GM23338 (cell line): ENCODE results near the gene LDLRAD3. TPM values are rescaled to one million over a fixed set of nuclear protein-coding genes. Genes with fewer than 3 reads are reported as not detected.

Experiments used
- ATAC-seq: fragments of 200-7000 bp; cut with Tn5 transposase; 3 replicates; pipeline ENCODE4 v1.9.1; 2020
- DNase-seq: peaks from one replicate; pipeline ENCODE4 v3.0.0-alpha.2; 2015; ENCODE audit warnings: low spot score
- H2AFZ ChIP-seq: fragments of 200-600 bp; sonication (generic); 2 replicates; pipeline ENCODE4 v1.8.0; 2016; ENCODE audit warnings: antibody characterized with exemption, mild to moderate bottlenecking, moderate library complexity
- H3F3A ChIP-seq: fragments of 200-600 bp; sonication (generic); replicated peaks from 2 replicates; pipeline ENCODE4 v1.8.0; 2017; ENCODE audit warnings: antibody characterized with exemption, mixed run types, low read depth
- H3K27ac ChIP-seq: fragments of 200-600 bp; sonication (generic); 2 replicates; pipeline ENCODE4 v1.6.1; 2016; ENCODE audit warnings: low read depth
- H3K27me3 ChIP-seq: fragments of 200-600 bp; sonication (generic); 2 replicates; pipeline ENCODE4 v1.8.0; 2016; ENCODE audit warnings: mild to moderate bottlenecking, mixed run types, moderate library complexity; ENCODE audit not compliant: insufficient read depth
- H3K36me3 ChIP-seq: fragments of 200-600 bp; sonication (generic); 2 replicates; pipeline ENCODE4 v1.8.0; 2016; ENCODE audit warnings: mild to moderate bottlenecking; ENCODE audit not compliant: insufficient read depth
- H3K4me1 ChIP-seq: fragments of 200-600 bp; sonication (generic); 2 replicates; pipeline ENCODE4 v1.8.0; 2016; ENCODE audit warnings: mild to moderate bottlenecking, moderate library complexity; ENCODE audit not compliant: insufficient read depth
- H3K4me2 ChIP-seq: fragments of 200-600 bp; sonication (generic); 2 replicates; pipeline ENCODE4 v1.7.1; 2017; ENCODE audit warnings: mixed run types
- H3K4me3 ChIP-seq: fragments of 200-600 bp; sonication (generic); 2 replicates; pipeline ENCODE4 v1.6.1; 2016; ENCODE audit warnings: mixed run types
- H3K79me2 ChIP-seq: fragments of 200-600 bp; sonication (generic); replicated peaks from 2 replicates; pipeline ENCODE4 v1.8.0; 2017; ENCODE audit warnings: mild to moderate bottlenecking; ENCODE audit not compliant: insufficient read depth
- H3K9me2 ChIP-seq: fragments of 200-600 bp; sonication (generic); 2 replicates; pipeline ENCODE4 v1.8.0; 2017; ENCODE audit not compliant: insufficient read depth
- H4K20me1 ChIP-seq: fragments of 200-600 bp; sonication (generic); replicated peaks from 2 replicates; pipeline ENCODE4 v1.8.0; 2017; ENCODE audit warnings: mild to moderate bottlenecking; ENCODE audit not compliant: insufficient read depth
- H3K27ac Mint-ChIP-seq: 2 replicates; pipeline ENCODE4 v1.8.0; 2020; ENCODE audit warnings: inconsistent platforms, mild to moderate bottlenecking, moderate library complexity, mixed read lengths
- H3K27me3 Mint-ChIP-seq: 3 replicates; pipeline ENCODE4 v1.8.0; 2022; ENCODE audit warnings: low read depth, mild to moderate bottlenecking, moderate library complexity, mixed read lengths, inconsistent platforms; ENCODE audit not compliant: insufficient read depth, poor library complexity
- H3K36me3 Mint-ChIP-seq: 3 replicates; pipeline ENCODE4 v1.8.0; 2021; ENCODE audit warnings: low read depth, mild to moderate bottlenecking, inconsistent platforms, moderate library complexity, mixed read lengths
- H3K4me1 Mint-ChIP-seq: 3 replicates; pipeline ENCODE4 v1.8.0; 2020; ENCODE audit warnings: mild to moderate bottlenecking, inconsistent platforms, mixed read lengths
- H3K4me3 Mint-ChIP-seq: 3 replicates; pipeline ENCODE4 v1.8.0; 2021; ENCODE audit warnings: moderate library complexity, mild to moderate bottlenecking, inconsistent platforms, mixed read lengths
- H3K9me3 Mint-ChIP-seq: 3 replicates; pipeline ENCODE4 v1.8.0; 2020; ENCODE audit warnings: moderate library complexity, mild to moderate bottlenecking, inconsistent platforms, mixed read lengths
- CREB1 ChIP-seq: fragments of 250-450 bp; sonication (Bioruptor Pico); IDR thresholded peaks from 2 replicates; pipeline ENCODE4 v1.5.0; 2020; ENCODE audit warnings: low read depth, mild to moderate bottlenecking, moderate library complexity
- EZH2 ChIP-seq: fragments of 200-600 bp; sonication (generic); IDR thresholded peaks from one replicate; pipeline ENCODE4 v1.8.0; 2017; ENCODE audit warnings: antibody characterized with exemption, mild to moderate bottlenecking, low read depth; ENCODE audit not compliant: unreplicated experiment
- EZH2phosphoT487 ChIP-seq: fragments of 200-600 bp; sonication (generic); IDR thresholded peaks from one replicate; pipeline ENCODE4 v1.8.1; 2018; ENCODE audit warnings: antibody characterized with exemption; ENCODE audit not compliant: unreplicated experiment
- JUNB ChIP-seq: IDR thresholded peaks from one replicate; pipeline ENCODE4 v1.6.1; 2016; ENCODE audit warnings: antibody characterized with exemption; ENCODE audit not compliant: unreplicated experiment
- NANOG ChIP-seq: IDR thresholded peaks from 2 replicates; pipeline ENCODE4 v1.6.1; 2016; ENCODE audit warnings: antibody characterized with exemption, borderline replicate concordance
- POLR2AphosphoS5 ChIP-seq: IDR thresholded peaks from 2 replicates; pipeline ENCODE4 v1.6.1; 2016; ENCODE audit warnings: antibody characterized with exemption, low read depth
- STAT1 ChIP-seq: IDR thresholded peaks from one replicate; pipeline ENCODE4 v1.6.1; 2016; ENCODE audit warnings: antibody characterized with exemption; ENCODE audit not compliant: unreplicated experiment
- ZNF114 ChIP-seq: fragments of 250-450 bp; sonication (Bioruptor Pico); IDR thresholded peaks from 2 replicates; pipeline ENCODE4 v1.5.0; 2020; ENCODE audit warnings: mild to moderate bottlenecking, moderate library complexity
- ZNF331 ChIP-seq: fragments of 250-450 bp; sonication (Bioruptor Pico); IDR thresholded peaks from 2 replicates; pipeline ENCODE4 v1.5.0; 2020; ENCODE audit warnings: low read depth, mild to moderate bottlenecking, moderate library complexity
- polyA plus RNA-seq: library from polyadenylated mRNA; unstranded; fragments of >200 nt; fragmentation: Nextera tagmentation; extraction: Ambion mirVana; gene quantifications from 2 replicates; pipeline ENCODE4 v1.2.1, GENCODE V29; 2016
- total RNA-seq: library from RNA; depleted of rRNA; stranded (reverse); fragments of >200 nt; shearing (Covaris generic); gene quantifications from 2 replicates; pipeline ENCODE4 v1.2.3, GENCODE V29; 2014
- TF ChIP-seq, protein P1 (sequence below): IDR thresholded peaks from 2 replicates; pipeline ENCODE4 v1.6.1; 2016; ENCODE audit warnings: antibody characterized with exemption
- TF ChIP-seq, protein P2 (sequence below): fragments of 250-450 bp; sonication (Bioruptor Pico); IDR thresholded peaks from 2 replicates; pipeline ENCODE4 v1.5.0; 2020; ENCODE audit warnings: mild to moderate bottlenecking, moderate library complexity
- TF ChIP-seq, protein P3 (sequence below), 2 experiments: fragments of 200-600 bp in 1 of 2; sonication (generic) in 1 of 2; conservative IDR thresholded peaks; 2 replicates each; pipeline versions ENCODE4 v1.5.1 to v1.6.1; 2016 to 2017; ENCODE audit warnings: antibody characterized with exemption in 2 of 2, low read depth in 2 of 2, mild to moderate bottlenecking in 2 of 2, moderate library complexity in 1 of 2
- TF ChIP-seq, protein P4 (sequence below): IDR thresholded peaks from one replicate; pipeline ENCODE4 v1.6.1; 2018; ENCODE audit warnings: antibody characterized with exemption; ENCODE audit not compliant: unreplicated experiment

Gene LDLRAD3
- total and polyA plus RNA-seq, 2 experiments from 2014 or later = 8.5 to 19.4 TPM

DNA sequence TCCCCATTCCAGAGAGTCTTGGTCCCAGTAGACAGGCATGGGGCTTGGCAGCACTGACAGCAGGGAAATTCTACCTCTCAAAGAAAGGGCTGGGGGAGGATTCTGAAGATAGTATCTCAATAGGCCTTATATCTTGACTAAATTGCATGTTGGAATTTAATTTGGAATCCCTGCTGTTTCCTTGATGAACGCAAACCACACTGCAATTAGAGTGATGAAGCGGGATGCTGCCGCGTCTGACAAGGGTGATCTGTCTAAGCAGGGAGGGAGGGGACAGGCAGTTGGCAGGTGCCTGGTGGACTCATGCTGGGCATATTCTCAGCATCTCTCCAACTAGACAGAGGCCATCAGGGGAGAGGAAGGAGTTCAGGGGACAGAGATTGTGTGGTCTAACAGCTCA lies 296.9 kb downstream of the LDLRAD3 start:
- Histone ChIP-seq H3K36me3 (no peaks in the 10 kb centered on the region), H3K79me2 (no peaks in the 10 kb centered on the region), H4K20me1 (no peaks in the 10 kb centered on the region), H3K4me1 (no peaks in the 10 kb centered on the region), H3K4me3 (no peak overlapping the region), H3K4me2 (no peak overlapping the region), H3K9me2 (peaks cover 17% of the 10 kb centered on the region; the same call in 1 of the 2 replicates), H2AFZ (no peak overlapping the region), H3F3A (no peaks in the 10 kb centered on the region), H3K27me3 (no peaks in the 10 kb centered on the region), H3K27ac (no peak overlapping the region)
- Mint-ChIP-seq H3K9me3 (no peaks in the 10 kb centered on the region), H3K27me3 (no peaks in the 10 kb centered on the region), H3K36me3 (peaks cover 13% of the 10 kb centered on the region; the same call in 1 of the 3 replicates), H3K4me3 (no peak overlapping the region), H3K27ac (no peak overlapping the region), H3K4me1 (no peaks in the 10 kb centered on the region)
- ATAC-seq (no peak), DNase-seq (no peak)
- TF ChIP-seq, protein P1, sequence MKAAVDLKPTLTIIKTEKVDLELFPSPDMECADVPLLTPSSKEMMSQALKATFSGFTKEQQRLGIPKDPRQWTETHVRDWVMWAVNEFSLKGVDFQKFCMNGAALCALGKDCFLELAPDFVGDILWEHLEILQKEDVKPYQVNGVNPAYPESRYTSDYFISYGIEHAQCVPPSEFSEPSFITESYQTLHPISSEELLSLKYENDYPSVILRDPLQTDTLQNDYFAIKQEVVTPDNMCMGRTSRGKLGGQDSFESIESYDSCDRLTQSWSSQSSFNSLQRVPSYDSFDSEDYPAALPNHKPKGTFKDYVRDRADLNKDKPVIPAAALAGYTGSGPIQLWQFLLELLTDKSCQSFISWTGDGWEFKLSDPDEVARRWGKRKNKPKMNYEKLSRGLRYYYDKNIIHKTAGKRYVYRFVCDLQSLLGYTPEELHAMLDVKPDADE = no peak
- TF ChIP-seq EZH2phosphoT487 (no peak), ZNF114 (no peak), STAT1 (no peak), ZNF331 (CRISPR knock-in tag) (no peak), CREB1 (no peak), POLR2AphosphoS5 (no peak), JUNB (no peak), NANOG (no peak), EZH2 (no peak)
- TF ChIP-seq, protein P2, sequence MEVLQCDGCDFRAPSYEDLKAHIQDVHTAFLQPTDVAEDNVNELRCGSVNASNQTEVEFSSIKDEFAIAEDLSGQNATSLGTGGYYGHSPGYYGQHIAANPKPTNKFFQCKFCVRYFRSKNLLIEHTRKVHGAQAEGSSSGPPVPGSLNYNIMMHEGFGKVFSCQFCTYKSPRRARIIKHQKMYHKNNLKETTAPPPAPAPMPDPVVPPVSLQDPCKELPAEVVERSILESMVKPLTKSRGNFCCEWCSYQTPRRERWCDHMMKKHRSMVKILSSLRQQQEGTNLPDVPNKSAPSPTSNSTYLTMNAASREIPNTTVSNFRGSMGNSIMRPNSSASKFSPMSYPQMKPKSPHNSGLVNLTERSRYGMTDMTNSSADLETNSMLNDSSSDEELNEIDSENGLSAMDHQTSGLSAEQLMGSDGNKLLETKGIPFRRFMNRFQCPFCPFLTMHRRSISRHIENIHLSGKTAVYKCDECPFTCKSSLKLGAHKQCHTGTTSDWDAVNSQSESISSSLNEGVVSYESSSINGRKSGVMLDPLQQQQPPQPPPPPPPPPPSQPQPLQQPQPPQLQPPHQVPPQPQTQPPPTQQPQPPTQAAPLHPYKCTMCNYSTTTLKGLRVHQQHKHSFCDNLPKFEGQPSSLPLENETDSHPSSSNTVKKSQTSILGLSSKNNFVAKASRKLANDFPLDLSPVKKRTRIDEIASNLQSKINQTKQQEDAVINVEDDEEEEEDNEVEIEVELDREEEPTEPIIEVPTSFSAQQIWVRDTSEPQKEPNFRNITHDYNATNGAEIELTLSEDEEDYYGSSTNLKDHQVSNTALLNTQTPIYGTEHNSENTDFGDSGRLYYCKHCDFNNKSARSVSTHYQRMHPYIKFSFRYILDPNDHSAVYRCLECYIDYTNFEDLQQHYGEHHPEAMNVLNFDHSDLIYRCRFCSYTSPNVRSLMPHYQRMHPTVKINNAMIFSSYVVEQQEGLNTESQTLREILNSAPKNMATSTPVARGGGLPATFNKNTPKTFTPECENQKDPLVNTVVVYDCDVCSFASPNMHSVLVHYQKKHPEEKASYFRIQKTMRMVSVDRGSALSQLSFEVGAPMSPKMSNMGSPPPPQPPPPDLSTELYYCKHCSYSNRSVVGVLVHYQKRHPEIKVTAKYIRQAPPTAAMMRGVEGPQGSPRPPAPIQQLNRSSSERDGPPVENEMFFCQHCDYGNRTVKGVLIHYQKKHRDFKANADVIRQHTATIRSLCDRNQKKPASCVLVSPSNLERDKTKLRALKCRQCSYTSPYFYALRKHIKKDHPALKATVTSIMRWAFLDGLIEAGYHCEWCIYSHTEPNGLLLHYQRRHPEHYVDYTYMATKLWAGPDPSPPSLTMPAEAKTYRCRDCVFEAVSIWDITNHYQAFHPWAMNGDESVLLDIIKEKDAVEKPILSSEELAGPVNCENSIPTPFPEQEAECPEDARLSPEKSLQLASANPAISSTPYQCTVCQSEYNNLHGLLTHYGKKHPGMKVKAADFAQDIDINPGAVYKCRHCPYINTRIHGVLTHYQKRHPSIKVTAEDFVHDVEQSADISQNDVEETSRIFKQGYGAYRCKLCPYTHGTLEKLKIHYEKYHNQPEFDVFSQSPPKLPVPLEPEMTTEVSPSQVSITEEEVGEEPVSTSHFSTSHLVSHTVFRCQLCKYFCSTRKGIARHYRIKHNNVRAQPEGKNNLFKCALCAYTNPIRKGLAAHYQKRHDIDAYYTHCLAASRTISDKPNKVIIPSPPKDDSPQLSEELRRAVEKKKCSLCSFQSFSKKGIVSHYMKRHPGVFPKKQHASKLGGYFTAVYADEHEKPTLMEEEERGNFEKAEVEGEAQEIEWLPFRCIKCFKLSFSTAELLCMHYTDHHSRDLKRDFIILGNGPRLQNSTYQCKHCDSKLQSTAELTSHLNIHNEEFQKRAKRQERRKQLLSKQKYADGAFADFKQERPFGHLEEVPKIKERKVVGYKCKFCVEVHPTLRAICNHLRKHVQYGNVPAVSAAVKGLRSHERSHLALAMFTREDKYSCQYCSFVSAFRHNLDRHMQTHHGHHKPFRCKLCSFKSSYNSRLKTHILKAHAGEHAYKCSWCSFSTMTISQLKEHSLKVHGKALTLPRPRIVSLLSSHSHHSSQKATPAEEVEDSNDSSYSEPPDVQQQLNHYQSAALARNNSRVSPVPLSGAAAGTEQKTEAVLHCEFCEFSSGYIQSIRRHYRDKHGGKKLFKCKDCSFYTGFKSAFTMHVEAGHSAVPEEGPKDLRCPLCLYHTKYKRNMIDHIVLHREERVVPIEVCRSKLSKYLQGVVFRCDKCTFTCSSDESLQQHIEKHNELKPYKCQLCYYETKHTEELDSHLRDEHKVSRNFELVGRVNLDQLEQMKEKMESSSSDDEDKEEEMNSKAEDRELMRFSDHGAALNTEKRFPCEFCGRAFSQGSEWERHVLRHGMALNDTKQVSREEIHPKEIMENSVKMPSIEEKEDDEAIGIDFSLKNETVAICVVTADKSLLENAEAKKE (CRISPR knock-in tag) = no peak
- TF ChIP-seq, protein P3, sequence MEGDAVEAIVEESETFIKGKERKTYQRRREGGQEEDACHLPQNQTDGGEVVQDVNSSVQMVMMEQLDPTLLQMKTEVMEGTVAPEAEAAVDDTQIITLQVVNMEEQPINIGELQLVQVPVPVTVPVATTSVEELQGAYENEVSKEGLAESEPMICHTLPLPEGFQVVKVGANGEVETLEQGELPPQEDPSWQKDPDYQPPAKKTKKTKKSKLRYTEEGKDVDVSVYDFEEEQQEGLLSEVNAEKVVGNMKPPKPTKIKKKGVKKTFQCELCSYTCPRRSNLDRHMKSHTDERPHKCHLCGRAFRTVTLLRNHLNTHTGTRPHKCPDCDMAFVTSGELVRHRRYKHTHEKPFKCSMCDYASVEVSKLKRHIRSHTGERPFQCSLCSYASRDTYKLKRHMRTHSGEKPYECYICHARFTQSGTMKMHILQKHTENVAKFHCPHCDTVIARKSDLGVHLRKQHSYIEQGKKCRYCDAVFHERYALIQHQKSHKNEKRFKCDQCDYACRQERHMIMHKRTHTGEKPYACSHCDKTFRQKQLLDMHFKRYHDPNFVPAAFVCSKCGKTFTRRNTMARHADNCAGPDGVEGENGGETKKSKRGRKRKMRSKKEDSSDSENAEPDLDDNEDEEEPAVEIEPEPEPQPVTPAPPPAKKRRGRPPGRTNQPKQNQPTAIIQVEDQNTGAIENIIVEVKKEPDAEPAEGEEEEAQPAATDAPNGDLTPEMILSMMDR (conservative IDR thresholded peaks at IDR 0.05; ENCODE audit: low read depth in 2 of 2) = no peak
- TF ChIP-seq, protein P4, sequence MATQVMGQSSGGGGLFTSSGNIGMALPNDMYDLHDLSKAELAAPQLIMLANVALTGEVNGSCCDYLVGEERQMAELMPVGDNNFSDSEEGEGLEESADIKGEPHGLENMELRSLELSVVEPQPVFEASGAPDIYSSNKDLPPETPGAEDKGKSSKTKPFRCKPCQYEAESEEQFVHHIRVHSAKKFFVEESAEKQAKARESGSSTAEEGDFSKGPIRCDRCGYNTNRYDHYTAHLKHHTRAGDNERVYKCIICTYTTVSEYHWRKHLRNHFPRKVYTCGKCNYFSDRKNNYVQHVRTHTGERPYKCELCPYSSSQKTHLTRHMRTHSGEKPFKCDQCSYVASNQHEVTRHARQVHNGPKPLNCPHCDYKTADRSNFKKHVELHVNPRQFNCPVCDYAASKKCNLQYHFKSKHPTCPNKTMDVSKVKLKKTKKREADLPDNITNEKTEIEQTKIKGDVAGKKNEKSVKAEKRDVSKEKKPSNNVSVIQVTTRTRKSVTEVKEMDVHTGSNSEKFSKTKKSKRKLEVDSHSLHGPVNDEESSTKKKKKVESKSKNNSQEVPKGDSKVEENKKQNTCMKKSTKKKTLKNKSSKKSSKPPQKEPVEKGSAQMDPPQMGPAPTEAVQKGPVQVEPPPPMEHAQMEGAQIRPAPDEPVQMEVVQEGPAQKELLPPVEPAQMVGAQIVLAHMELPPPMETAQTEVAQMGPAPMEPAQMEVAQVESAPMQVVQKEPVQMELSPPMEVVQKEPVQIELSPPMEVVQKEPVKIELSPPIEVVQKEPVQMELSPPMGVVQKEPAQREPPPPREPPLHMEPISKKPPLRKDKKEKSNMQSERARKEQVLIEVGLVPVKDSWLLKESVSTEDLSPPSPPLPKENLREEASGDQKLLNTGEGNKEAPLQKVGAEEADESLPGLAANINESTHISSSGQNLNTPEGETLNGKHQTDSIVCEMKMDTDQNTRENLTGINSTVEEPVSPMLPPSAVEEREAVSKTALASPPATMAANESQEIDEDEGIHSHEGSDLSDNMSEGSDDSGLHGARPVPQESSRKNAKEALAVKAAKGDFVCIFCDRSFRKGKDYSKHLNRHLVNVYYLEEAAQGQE = no peak
